DMS79 treated with DMSO at 0.1 percent for 48 hours (cell line): ENCODE measurements around the gene ACKR2.
A peak's percentile ranks its signal among the peaks of the same experiment; 100 is the strongest.

ENCODE experiments used
- DNase-seq: peaks from one replicate; lab custom pipeline; 2025; lab: John Stamatoyannopoulos, UW

The ACKR2 gene, protein sequence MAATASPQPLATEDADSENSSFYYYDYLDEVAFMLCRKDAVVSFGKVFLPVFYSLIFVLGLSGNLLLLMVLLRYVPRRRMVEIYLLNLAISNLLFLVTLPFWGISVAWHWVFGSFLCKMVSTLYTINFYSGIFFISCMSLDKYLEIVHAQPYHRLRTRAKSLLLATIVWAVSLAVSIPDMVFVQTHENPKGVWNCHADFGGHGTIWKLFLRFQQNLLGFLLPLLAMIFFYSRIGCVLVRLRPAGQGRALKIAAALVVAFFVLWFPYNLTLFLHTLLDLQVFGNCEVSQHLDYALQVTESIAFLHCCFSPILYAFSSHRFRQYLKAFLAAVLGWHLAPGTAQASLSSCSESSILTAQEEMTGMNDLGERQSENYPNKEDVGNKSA

GRCh38 chr3:42809202-42809601, at the start of gene ACKR2:
Gene ACKR2, plus strand, starts transcription at chr3:42809445. Its CDS starts 55,058 bp downstream, at chr3:42864503.
- DNase-seq = no peak

- DNase-seq = no peak
Observed at GRCh38 chr3:42762046-42762724, 47.1 kb upstream of the ACKR2 start.

GRCh38 chr3:42763021-42763420, 46.2 kb upstream of the ACKR2 start:
- no peak for DNase-seq

DNA sequence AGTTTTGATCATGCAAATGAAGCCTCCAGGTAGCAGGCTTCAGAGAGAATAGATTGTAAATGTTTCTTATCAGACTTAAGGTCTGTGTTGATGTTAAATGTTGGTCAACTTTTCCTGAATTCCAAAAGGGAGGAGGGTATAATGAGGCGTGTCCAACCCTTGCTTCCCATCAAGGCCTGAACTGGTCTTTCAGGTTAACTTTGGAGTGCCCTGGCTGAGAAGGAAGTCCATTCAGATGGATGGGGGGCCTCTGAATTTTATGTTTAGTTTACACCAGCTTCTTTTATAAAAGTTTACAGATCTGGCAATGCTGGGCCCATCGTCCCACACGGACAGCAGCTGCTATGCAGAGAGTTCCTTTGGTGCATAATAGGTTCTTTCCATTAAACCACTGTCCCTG, 45.1 kb upstream of the ACKR2 start:
- DNase-seq = no peak

GRCh38 chr3:42764561-42765295, 44.5 kb upstream of the ACKR2 start:
- no peak for DNase-seq

DNA sequence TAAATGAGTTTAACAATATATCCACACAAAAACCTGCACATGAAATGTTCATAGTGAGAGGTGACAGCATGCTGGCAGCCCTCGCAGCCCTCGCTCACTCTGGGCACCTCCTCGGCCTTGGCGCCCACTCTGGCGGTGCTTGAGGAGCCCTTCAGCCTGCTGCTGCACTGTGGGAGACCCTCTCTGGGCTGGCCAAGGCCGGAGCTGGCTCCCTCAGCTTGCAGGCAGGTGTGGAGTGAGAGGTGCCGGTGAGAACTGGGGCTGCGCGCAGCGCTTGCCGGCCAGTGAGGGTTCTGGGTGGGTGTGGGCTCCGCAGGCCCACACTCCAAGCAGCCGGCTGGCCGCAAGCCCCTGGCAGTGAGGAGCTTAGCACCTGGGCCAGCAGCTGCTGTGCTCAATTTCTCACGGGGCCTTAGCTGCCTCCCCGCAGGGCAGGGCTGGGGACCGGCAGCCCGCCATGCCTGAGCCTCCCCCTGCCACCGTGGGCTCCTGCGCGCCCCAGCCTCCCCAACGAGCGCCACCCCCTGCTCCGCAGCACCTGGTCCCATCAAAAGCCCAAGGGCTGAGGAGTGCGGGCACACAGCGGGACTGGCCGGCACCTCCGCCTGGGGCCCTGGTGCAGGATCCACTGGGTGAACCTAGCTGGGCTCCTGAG, 39.6 kb upstream of the ACKR2 start:
- no peak for DNase-seq

GRCh38 chr3:42771271-42771670, 38.0 kb upstream of the ACKR2 start:
- DNase-seq = no peak

DNA sequence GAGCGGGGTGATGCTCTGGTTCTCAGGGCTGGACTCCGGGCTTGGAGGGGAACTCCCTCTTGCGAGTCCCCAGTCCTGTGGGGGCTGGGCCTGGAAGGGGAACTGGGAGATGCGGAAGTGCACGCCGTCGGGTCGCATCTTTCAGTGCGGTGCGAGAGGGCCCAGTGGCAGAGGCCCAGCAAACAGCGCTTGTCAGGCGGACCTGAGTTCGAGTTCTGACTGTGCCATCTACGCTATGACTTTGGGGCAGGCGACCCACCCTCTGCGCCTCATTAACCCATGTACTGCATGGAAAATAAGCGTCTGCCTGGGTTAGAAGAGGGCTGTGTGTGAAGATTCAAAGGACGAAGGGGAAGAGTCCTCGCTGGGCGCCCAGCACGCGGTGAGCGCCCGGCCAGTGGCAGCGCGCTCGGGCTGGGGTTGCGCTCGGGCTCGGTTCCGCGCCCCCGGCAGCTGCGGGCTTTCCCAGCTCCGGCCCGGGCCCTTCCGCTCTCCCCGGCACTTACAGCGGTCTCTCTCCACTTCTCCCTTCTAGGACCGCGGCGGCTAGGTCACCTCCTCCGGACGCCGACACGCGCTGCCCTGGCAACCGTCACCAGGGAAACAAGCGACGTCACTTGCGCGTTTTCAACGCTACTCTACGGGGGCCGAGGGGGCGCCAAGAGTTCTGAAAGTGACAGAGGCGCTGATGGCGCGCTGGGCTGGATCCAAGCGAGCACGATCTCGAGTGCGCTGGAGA, 36.4 kb upstream of the ACKR2 start, which contains the start of gene CCDC13:
Gene CCDC13 (minus strand): TSS at position 584 of the 739 bp plus-strand sequence. CDS start 14,908 bp downstream, outside the sequence.
- DNase-seq = peak; percentile 60

DNA sequence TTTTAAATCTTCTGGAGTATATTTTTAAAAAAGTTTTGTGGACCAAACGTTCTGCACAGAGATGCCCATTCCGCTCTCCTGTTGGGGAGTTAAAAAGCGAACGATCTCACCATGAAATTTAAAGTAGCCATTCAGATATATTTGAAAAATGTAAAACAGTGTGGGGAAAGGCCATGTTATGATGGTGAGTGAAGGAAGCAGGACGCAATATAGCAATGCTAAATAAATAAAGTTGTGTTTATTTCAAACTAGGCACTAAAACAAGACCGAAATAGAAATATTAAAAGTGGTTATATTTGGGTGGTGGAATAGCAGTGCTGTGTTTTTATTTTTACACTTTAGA, 35.9 kb upstream of the ACKR2 start:
- no peak for DNase-seq

DNA sequence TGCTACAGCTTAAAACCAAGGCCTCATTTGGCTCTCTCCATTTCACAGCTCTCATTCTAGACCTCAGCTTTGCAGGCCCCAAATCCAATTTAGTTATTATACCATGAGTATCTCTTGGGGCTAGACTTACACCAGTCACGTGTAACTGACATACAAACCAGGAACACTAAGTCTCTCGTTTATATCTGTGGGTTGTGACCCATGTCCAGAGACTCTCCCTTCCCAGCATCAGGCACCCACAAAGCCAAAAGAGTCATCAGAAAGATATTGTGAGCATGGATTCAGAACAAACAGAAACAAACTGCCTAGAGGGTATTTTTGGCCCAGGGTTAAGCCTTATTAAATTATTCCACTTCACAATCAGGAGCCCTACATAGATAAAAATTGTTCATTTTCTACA, 30.6 kb upstream of the ACKR2 start:
- no peak for DNase-seq

DNA sequence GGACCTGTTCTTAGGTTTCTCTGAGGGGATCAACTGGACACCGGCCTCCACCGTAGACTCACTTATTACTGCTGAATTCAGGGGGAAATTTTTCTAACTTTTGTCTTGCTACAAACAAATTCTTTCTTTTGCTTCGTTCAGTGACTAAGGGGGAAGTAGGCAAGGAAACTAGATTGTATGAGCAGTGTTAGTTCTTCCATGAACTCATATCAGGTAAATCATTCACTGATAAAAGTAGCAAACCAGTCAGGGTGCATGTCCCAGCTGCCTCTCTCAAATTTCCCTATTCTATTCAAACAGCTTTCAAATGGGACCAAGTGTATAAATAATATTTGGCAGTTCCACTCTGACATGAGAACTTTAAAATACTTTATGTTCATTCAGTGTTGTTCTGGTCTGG, 28.8 kb upstream of the ACKR2 start:
- no peak for DNase-seq

DNA sequence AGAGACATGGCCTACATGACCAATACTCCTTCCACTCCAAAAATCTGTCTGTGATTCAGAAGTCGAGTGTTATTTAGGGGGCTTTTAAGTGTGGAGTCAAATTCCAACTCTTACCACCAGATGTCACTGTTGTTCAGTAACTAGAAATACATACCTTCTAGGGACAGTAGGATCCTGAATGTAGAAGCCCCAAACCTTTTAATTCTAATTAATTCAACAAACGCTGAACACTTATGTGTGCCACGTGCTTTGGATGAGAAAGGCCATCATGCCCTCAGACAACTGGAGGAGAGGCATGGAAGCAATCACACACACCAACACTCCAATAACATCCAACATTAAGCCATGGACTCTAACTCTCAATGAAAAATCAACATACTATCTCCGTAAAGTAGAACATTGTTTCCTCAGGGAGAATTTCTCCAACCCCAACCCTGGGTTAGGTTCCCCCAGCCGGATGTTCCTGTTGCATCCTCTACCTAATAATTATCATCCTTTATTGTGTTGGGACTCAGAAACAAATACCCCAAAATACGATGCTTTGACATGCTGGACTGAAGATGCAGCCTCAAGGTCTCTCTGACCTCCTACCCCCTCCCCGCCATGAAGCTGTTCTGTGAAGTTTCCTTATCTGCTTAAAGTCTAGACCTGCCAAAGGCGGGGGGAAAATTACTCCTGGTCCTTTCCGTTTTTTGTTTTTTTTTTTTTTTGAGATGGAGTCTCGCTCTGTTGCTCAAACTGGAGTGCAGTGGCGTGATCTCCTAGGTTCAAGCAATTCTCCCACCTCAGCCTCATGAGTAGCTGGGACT, 28.1 kb upstream of the ACKR2 start:
- peak; percentile 41 for DNase-seq

- DNase-seq = no peak
Observed at GRCh38 chr3:42786212-42786611, 23.0 kb upstream of the ACKR2 start.

- no peak for DNase-seq
Observed at GRCh38 chr3:42786631-42787030, 22.6 kb upstream of the ACKR2 start.

- peak; percentile 70 for DNase-seq
Observed at GRCh38 chr3:42790714-42791229, 18.5 kb upstream of the ACKR2 start.

- no peak for DNase-seq
Observed at GRCh38 chr3:42795621-42796181, 13.5 kb upstream of the ACKR2 start.

GRCh38 chr3:42796332-42796885, 12.8 kb upstream of the ACKR2 start:
- DNase-seq = no peak

DNA sequence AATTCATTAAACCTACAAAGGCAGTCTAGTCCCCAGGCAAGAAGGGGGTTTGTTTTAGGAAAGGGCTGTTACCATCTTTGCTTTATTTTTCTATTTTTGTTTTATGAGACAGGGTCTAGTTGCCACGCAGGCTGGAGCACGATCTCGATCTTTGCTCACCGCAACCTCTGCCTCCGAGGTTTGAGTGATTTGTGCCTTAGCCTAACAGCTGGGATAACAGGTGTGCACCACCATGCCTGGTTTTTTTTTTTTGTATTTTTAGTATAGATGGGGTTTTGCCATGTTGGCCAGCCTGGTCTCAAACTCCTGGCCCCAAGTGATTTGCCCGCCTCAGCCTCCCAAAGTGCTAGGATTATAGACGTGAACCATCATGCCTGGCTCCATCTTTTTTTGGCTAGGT, 9.9 kb upstream of the ACKR2 start:
- no peak for DNase-seq

DNA sequence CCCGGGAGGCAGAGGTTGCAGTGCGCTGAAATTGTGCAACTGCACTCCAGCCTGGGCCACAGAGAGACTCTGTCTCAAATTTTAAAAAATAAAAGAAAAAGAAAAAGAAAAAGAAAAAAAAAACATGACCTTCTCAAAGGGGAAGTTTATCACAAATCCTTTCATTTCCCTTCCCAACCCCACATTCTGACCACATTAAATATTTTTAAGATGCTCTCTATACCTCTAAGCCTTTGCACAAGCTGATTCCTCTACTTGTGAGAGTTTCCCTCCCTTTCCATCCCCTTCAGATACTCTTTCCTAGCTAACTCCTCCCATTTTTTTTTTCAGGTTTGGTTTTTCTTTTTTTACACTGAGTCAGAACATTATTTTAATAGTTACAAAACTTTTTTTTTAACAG, 9.0 kb upstream of the ACKR2 start:
- DNase-seq = no peak
